Stromal cell of bone marrow (primary cell): ENCODE results near the gene CCT2.

ENCODE experiments used
- DNase-seq: peaks from one replicate; pipeline ENCODE4 v3.0.0-alpha.2; 2012; ENCODE audit warnings: low read depth

Gene CCT2

GRCh38 chr12:69642531-69642930, 57.3 kb downstream of the CCT2 start:
- no peak for DNase-seq

DNA sequence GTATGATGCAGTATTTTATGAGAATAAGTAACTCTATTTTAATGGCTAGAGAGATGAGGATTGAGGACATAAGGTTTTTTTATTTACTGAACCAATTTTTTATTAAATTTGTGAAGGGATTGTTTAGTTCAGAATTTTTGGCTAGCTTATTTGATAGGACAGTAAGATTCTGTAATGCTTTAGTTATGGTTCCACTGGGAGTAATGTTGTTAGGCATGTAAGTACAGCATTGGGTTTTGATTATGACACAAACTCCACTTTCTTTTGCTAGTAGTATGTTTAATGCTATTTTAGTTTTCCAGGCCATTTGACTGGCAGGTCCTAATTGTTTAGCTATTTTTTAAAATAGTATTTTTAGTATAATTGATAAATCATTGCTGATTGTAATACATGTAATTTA, 59.3 kb downstream of the CCT2 start:
- no peak for DNase-seq

GRCh38 chr12:69645031-69645430, 59.8 kb downstream of the CCT2 start:
- peak; percentile 57 for DNase-seq

- no peak for DNase-seq
These were observed 61.9 kb downstream of the CCT2 start for GRCh38 chr12:69647178-69647577.

GRCh38 chr12:69648476-69648875, 63.2 kb downstream of the CCT2 start:
- peak; percentile 91 for DNase-seq

DNA sequence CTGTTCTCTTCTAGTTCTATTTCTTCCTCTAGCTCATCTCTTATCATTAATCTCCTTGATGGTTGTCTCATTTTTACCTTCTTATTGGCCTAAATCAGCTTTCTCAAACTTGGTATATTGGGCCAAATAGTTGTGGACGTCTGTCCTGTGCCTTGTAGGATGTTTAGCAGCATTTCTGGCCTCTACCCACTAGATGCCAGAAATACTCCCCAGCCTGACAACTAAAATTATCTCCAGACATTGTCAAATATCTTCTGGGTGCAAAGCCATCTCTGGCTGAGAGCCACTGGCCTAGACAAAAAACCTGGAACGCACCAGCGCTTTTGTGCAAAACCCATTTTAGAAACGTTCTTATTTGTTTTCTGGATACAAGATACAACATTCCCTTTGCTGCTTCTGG, 64.3 kb downstream of the CCT2 start:
- DNase-seq: no peak
